Transverse colon (tissue), 4 donors: ENCODE data around the gene MAPK1. TPM values are rescaled to one million over a fixed set of nuclear protein-coding genes. Genes with fewer than 3 reads are reported as not detected.
"Not testable (repeated sequence)": the region's sequence is repeated elsewhere in the genome, so short reads cannot be mapped to it uniquely, and the experiment has no call there.

Source experiments
- DNase-seq: peaks from one replicate; pipeline ENCODE4 v3.0.0-alpha.2; 2019
- H3K27ac ChIP-seq, 4 donors: fragments of 200-600 bp; sonication (generic); 2 replicates each; pipeline ENCODE4 v1.5.1; 2016 to 2018; ENCODE audit warnings: inconsistent platforms in 4 of 4
- H3K27me3 ChIP-seq: fragments of 200-600 bp; sonication (generic); 2 replicates; pipeline ENCODE4 v1.5.1; 2017; ENCODE audit warnings: inconsistent platforms
- H3K36me3 ChIP-seq, 4 donors: fragments of 200-600 bp; sonication (generic); 2 replicates each; pipeline ENCODE4 v1.5.1; 2017 to 2019; ENCODE audit warnings: inconsistent platforms in 4 of 4
- H3K4me1 ChIP-seq, 4 donors: fragments of 200-600 bp; sonication (generic); 2 replicates each; pipeline ENCODE4 v1.5.1; 2017 to 2020; ENCODE audit warnings: inconsistent platforms in 4 of 4
- H3K4me3 ChIP-seq, 4 donors: fragments of 200-600 bp; sonication (generic); 1 replicate in 1 of 4; 2 replicates in 3 of 4; pipeline versions ENCODE4 v1.5.1 to v1.6.1; 2017 to 2019; ENCODE audit warnings: inconsistent platforms in 4 of 4
- H3K9me3 ChIP-seq, 2 donors: fragments of 200-600 bp; sonication (generic); 2 replicates each; pipeline ENCODE4 v1.5.1; 2017 to 2019; ENCODE audit warnings: inconsistent platforms in 2 of 2
- CTCF ChIP-seq, 5 experiments: fragments of 200-600 bp in 3 of 5; fragments of 450-650 bp in 2 of 5; sonication (generic) in 3 of 5; IDR thresholded peaks; 1 replicate in 2 of 5; 2 replicates in 3 of 5; pipeline ENCODE4 v1.5.1; 2016 to 2017; ENCODE audit warnings: antibody characterized with exemption in 5 of 5, inconsistent platforms in 3 of 5, mild to moderate bottlenecking in 2 of 5, moderate library complexity in 1 of 5
- EP300 ChIP-seq: sonication (generic); formaldehyde crosslinking; IDR thresholded peaks from one replicate; pipeline ENCODE4 v1.6.1; 2017; ENCODE audit warnings: antibody characterized with exemption, low read depth
- POLR2A ChIP-seq: fragments of 450-650 bp; IDR thresholded peaks from one replicate; pipeline ENCODE4 v1.6.1; 2016; ENCODE audit warnings: antibody characterized with exemption, mild to moderate bottlenecking, moderate library complexity
- POLR2AphosphoS5 ChIP-seq, 3 donors: sonication (generic); formaldehyde crosslinking; IDR thresholded peaks; one replicate each; pipeline ENCODE4 v1.6.1; 2016; ENCODE audit warnings: antibody characterized with exemption in 3 of 3
- WGBS, 2 donors: methylation state at CpG; one replicate each; pipeline ENCODE4 v1.1.5; 2018; ENCODE audit warnings: low coverage in 1 of 2; 5-methylcytosine and 5-hydroxymethylcytosine counted together
- in situ Hi-C, 4 donors: fragments of 200-750 bp; cut with MboI; loops; one replicate each; pipeline versions ENCODE4 v1.15.0 to v1.15.1; 2017; ENCODE audit warnings: low sequenced_read_pairs in 3 of 4, low pct_ligation_motif_present in 1 of 4, low pct_unique_long_range_greater_than_20kb in 1 of 4
- intact Hi-C: fragments of 100-400 bp; cut with DNase I; formaldehyde crosslinking; loops from one replicate; pipeline ENCODE4 v1.15.1; 2023; ENCODE audit warnings: low total_unique reads
- total RNA-seq, 4 donors: library from RNA; depleted of rRNA; stranded (reverse); fragments of >200 nt; gene quantifications; one replicate each; pipeline ENCODE4 v1.1.0, GENCODE V29; 2016

MAPK1 gene
- total RNA-seq, 4 donors from 2014 or later, result 37.1 to 303 (median 57.0) TPM

GRCh38 chr22:21894799-21895198, 27.4 kb upstream of the MAPK1 start:
- in situ Hi-C loops, result no loop called here
- no peaks in the 10 kb centered on the region for H3K4me1 ChIP-seq
- intact Hi-C loops, result no loop called here
- no peak for DNase-seq
- H3K4me3 ChIP-seq, result no peak overlapping the region
- TF ChIP-seq POLR2AphosphoS5 (IDR thresholded peaks at IDR 0.05) (no peak), EP300 (no peak), POLR2A (no peak), CTCF (IDR thresholded peaks at IDR 0.05) (no peak)
- no peak overlapping the region for H3K27ac ChIP-seq
- no peaks in the 10 kb centered on the region for H3K36me3 ChIP-seq
- WGBS, 2 donors, result 79 to 84% methylated on average over 7 to 8 of the region's 8 CpGs
- no peaks in the 10 kb centered on the region for H3K27me3 ChIP-seq
- H3K9me3 ChIP-seq, result no peaks in the 10 kb centered on the region

GRCh38 chr22:21889251-21889990, 22.0 kb upstream of the MAPK1 start:
- DNase-seq, result no peak
- Histone ChIP-seq H3K9me3 (no peaks in the 10 kb centered on the region), H3K36me3 (no peaks in the 10 kb centered on the region), H3K27me3 (no peaks in the 10 kb centered on the region), H3K4me3 (no peak overlapping the region), H3K27ac (no peak overlapping the region), H3K4me1 (no peaks in the 10 kb centered on the region)
- 94 to 95% methylated on average over 5 to 10 of the region's 10 CpGs for WGBS, 2 donors
- in situ Hi-C loops (no loop called here), intact Hi-C loops (no loop called here)
- TF ChIP-seq CTCF (IDR thresholded peaks at IDR 0.05), result no peak
- TF ChIP-seq POLR2AphosphoS5 (IDR thresholded peaks at IDR 0.05), result no peak
- no peak for TF ChIP-seq EP300
- no peak for TF ChIP-seq POLR2A

- DNase-seq, result no peak
- Histone ChIP-seq H3K4me3 (no peak overlapping the region), H3K27ac (no peak overlapping the region), H3K9me3 (no peaks in the 10 kb centered on the region), H3K36me3 (no peaks in the 10 kb centered on the region), H3K27me3 (no peaks in the 10 kb centered on the region), H3K4me1 (no peaks in the 10 kb centered on the region)
- in situ Hi-C loops, result no loop called here
- TF ChIP-seq EP300 (no peak), POLR2AphosphoS5 (IDR thresholded peaks at IDR 0.05) (no peak), CTCF (IDR thresholded peaks at IDR 0.05) (no peak), POLR2A (no peak)
- intact Hi-C loops, result no loop called here
These were observed 20.4 kb upstream of the MAPK1 start for GRCh38 chr22:21887841-21888240.

GRCh38 chr22:21883930-21884329, 16.5 kb upstream of the MAPK1 start:
- H3K36me3 ChIP-seq, H3K4me1 ChIP-seq, H3K27me3 ChIP-seq, intact Hi-C loops, H3K9me3 ChIP-seq, H3K27ac ChIP-seq, in situ Hi-C loops, DNase-seq, H3K4me3 ChIP-seq: not testable (repeated sequence)
- 95% methylated on average over 21 of the region's 26 CpGs; no CpG with 5 or more reads in 1 of the 2 donors for WGBS, 2 donors

GRCh38 chr22:21882754-21883333, 15.4 kb upstream of the MAPK1 start:
- H3K36me3 ChIP-seq, H3K27me3 ChIP-seq, H3K27ac ChIP-seq, intact Hi-C loops, DNase-seq, in situ Hi-C loops, H3K9me3 ChIP-seq, H3K4me3 ChIP-seq, H3K4me1 ChIP-seq: not testable (repeated sequence)
- 50% methylated on average over 1 of the region's 7 CpGs; no CpG with 5 or more reads in 1 of the 2 donors for WGBS, 2 donors
